Body of pancreas (tissue), 4 donors: ENCODE results near the gene SAMD8. TPM values are rescaled to one million over a fixed set of nuclear protein-coding genes. Genes with fewer than 3 reads are reported as not detected.
A peak's percentile ranks its signal among the peaks of the same experiment; 100 is the strongest.
"Not testable (repeated sequence)": the region's sequence is repeated elsewhere in the genome, so short reads cannot be mapped to it uniquely, and the experiment has no call there.

Experiments used
- ATAC-seq: fragments of 150-250 bp; one replicate; pipeline ENCODE4 v1.9.1; 2016
- DNase-seq, 4 donors: peaks; one replicate each; pipeline ENCODE4 v3.0.0-alpha.2; 2019
- H3K27ac ChIP-seq, 4 donors: fragments of 200-600 bp; sonication (generic); 1 replicate in 3 of 4; 2 replicates in 1 of 4; pipeline versions ENCODE4 v1.5.1 to v1.6.1; 2016 to 2019; ENCODE audit warnings: mild to moderate bottlenecking in 1 of 4, mixed read lengths in 1 of 4, moderate library complexity in 1 of 4
- H3K27me3 ChIP-seq, 2 donors: fragments of 200-600 bp; sonication (generic); one replicate each; pipeline ENCODE4 v1.6.0; 2016; ENCODE audit warnings: mild to moderate bottlenecking in 1 of 2
- H3K36me3 ChIP-seq, 2 donors: fragments of 200-600 bp; sonication (generic); replicated peaks in 1 of 2; 2 replicates each; pipeline ENCODE4 v1.5.1; 2016; ENCODE audit warnings: low read depth in 2 of 2; ENCODE audit not compliant: insufficient read depth in 1 of 2
- H3K4me1 ChIP-seq: fragments of 200-600 bp; sonication (generic); one replicate; pipeline ENCODE4 v1.6.0; 2016
- H3K4me3 ChIP-seq, 2 donors: fragments of 200-600 bp; sonication (generic); 1 replicate in 1 of 2; 2 replicates in 1 of 2; pipeline ENCODE4 v1.5.1; 2016 to 2019
- H3K9me3 ChIP-seq, 3 donors: fragments of 200-600 bp; sonication (generic); 1 replicate in 2 of 3; 2 replicates in 1 of 3; pipeline ENCODE4 v1.5.1; 2016
- POLR2A ChIP-seq, 3 donors: fragments of 450-650 bp; IDR thresholded peaks; one replicate each; pipeline ENCODE4 v1.6.1; 2016; ENCODE audit warnings: antibody characterized with exemption in 3 of 3, mild to moderate bottlenecking in 2 of 3
- WGBS, 2 donors: methylation state at CpG; one replicate each; pipeline ENCODE4 v1.1.5; 2017; 5-methylcytosine and 5-hydroxymethylcytosine counted together
- intact Hi-C: fragments of 100-400 bp; cut with DNase I; formaldehyde crosslinking; loops from one replicate; pipeline ENCODE4 v1.15.1; 2023
- total RNA-seq, 2 donors: library from RNA; depleted of rRNA; stranded (reverse); fragments of >200 nt; gene quantifications; one replicate each; pipeline ENCODE4 v1.1.0, GENCODE V29; 2016
- TF ChIP-seq, protein P1 (sequence below), 7 experiments: fragments of 450-650 bp in 4 of 7; fragments of 200-600 bp in 3 of 7; sonication (generic) in 3 of 7; IDR thresholded peaks; one replicate each; pipeline ENCODE4 v1.5.1; 2016 to 2019; ENCODE audit warnings: antibody characterized with exemption in 7 of 7

SAMD8 gene
- total RNA-seq, 2 donors from 2014 or later = 16.1 to 18.5 TPM

DNA sequence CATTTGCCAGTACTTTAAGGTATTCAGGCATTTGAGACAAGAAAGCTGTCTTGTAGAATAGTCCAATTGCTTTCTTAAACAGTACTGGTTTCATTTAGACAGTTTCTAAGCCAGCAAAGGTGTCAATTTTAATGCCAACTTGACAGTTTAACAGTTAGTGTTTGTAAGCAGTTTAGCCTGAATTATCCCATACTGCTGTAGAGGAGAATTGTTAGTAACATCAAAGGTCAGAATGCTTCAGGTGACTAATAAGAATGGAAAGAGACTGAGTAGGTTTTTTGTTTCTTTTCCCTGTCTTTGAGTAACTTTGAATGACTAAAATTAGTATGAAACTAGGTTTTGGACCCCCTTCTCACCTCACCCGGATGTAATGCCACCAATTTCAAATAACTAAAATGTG is 69.6 kb downstream of the SAMD8 start:
- no peak for DNase-seq
- WGBS, 2 donors = 96% methylated on average over 1 of the region's 1 CpG
- H3K4me1 ChIP-seq = no peaks in the 10 kb centered on the region

DNA sequence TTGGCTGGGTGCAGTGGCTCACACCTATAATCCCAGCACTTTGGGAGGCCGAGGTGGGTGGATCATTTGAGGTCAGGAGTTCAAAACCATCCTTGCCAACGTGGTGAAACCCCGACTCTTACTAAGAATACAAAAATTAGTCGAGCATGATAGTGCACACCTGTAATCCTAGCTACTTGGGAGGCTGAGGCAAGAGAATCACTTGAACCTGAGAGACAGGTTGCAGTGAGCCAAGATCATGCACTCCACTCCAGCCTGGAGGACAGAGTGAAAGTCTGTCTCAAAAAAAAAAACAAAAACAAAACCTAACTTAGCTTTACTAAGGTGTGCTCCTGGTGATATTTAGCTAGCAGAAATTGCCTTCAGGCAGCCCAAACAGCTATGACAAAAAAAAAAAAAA is 74.9 kb downstream of the SAMD8 start:
- Histone ChIP-seq H3K27ac (no peak overlapping the region), H3K27me3 (no peaks in the 10 kb centered on the region), H3K4me3 (no peak overlapping the region), H3K9me3 (no peaks in the 10 kb centered on the region), H3K4me1 (peaks cover 12% of the 10 kb centered on the region), H3K36me3 (no peaks in the 10 kb centered on the region)
- DNase-seq (no peak), ATAC-seq (no peak)
- 55 to 60% methylated on average over 4 of the region's 4 CpGs for WGBS, 2 donors
- intact Hi-C loops = no loop called here
- TF ChIP-seq, protein P1, sequence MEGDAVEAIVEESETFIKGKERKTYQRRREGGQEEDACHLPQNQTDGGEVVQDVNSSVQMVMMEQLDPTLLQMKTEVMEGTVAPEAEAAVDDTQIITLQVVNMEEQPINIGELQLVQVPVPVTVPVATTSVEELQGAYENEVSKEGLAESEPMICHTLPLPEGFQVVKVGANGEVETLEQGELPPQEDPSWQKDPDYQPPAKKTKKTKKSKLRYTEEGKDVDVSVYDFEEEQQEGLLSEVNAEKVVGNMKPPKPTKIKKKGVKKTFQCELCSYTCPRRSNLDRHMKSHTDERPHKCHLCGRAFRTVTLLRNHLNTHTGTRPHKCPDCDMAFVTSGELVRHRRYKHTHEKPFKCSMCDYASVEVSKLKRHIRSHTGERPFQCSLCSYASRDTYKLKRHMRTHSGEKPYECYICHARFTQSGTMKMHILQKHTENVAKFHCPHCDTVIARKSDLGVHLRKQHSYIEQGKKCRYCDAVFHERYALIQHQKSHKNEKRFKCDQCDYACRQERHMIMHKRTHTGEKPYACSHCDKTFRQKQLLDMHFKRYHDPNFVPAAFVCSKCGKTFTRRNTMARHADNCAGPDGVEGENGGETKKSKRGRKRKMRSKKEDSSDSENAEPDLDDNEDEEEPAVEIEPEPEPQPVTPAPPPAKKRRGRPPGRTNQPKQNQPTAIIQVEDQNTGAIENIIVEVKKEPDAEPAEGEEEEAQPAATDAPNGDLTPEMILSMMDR (IDR thresholded peaks at IDR 0.05) = no peak
- no peak for TF ChIP-seq POLR2A (IDR thresholded peaks at IDR 0.05)

More for the DNA sequence above, 69.6 kb downstream of the SAMD8 start:
- no peak overlapping the region for H3K4me3 ChIP-seq
- H3K27me3 ChIP-seq = no peaks in the 10 kb centered on the region
- TF ChIP-seq POLR2A (IDR thresholded peaks at IDR 0.05) = no peak
- TF ChIP-seq, protein P1 (IDR thresholded peaks at IDR 0.05) = no peak
- no peaks in the 10 kb centered on the region for H3K9me3 ChIP-seq
- H3K36me3 ChIP-seq = peaks cover 0 to 2% of the 10 kb centered on the region in 2 donors
- H3K27ac ChIP-seq = no peak overlapping the region
- intact Hi-C loops = no loop called here
- ATAC-seq = no peak

DNA sequence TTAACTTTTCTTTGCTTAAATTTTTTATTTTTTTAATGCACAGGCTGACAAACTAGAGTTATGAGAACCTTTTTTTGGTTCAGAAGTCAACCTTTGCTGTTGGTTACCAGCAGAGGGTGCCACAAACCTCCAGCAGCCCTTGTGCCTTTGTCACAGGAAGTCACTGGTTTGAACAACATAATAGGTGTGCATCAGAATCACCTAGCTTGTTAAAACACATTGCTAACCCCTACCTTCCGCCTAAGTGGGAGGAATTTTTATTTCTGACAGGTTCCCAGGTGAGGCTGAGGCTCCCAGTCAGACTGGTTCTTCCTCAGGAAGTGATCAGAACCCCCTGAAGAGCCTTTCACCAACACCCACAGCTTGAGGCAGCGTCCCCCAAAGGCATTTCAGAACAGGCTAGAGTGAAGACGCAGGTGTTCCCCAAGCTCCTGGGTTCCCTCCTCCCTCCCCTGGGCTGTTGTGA is 76.5 kb downstream of the SAMD8 start:
- no peak overlapping the region for H3K4me3 ChIP-seq
- H3K36me3 ChIP-seq = no peaks in the 10 kb centered on the region
- TF ChIP-seq POLR2A (IDR thresholded peaks at IDR 0.05) = no peak
- TF ChIP-seq, protein P1 (IDR thresholded peaks at IDR 0.05) = peak; percentile 50 to 84 (median 81)
- ATAC-seq (peak; percentile 63), DNase-seq (peak; percentile 71 to 80 (median 74))
- intact Hi-C loops = no loop called here
- H3K4me1 ChIP-seq = peaks cover 26% of the 10 kb centered on the region
- peak overlapping the region in 3 of 4 donors; percentile 32 to 76 (median 65) for H3K27ac ChIP-seq
- 45 to 61% methylated on average over 3 of the region's 3 CpGs for WGBS, 2 donors
- H3K9me3 ChIP-seq = no peaks in the 10 kb centered on the region
- H3K27me3 ChIP-seq = no peaks in the 10 kb centered on the region

DNA sequence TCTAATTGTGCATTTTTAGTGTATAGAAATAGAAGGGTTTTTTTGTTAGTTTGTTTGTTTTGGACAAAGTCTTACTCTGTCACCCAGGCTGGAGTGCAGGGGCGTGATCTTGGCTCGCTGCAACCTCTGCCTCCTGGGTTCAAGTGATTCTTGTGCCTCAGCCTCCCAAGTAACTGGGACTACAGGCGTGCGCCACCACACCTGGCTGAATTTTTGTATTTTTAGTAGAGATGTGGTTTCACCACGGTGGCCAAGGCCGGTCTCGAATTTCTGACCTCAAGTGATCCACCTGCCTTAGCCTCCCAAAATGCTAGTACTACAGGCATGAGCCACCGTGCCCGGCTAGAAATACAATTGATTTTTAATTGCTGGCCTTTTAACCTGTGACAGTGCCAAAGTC is 77.1 kb downstream of the SAMD8 start:
- ATAC-seq, H3K4me3 ChIP-seq, H3K27me3 ChIP-seq, H3K36me3 ChIP-seq, DNase-seq, H3K9me3 ChIP-seq, intact Hi-C loops: not testable (repeated sequence)
- WGBS, 2 donors = 84 to 85% methylated on average over 9 of the region's 9 CpGs
- Histone ChIP-seq H3K4me1 (peaks cover 26% of the 10 kb centered on the region), H3K27ac (peak overlapping the region in 3 of 4 donors; percentile 32 to 76 (median 65))

DNA sequence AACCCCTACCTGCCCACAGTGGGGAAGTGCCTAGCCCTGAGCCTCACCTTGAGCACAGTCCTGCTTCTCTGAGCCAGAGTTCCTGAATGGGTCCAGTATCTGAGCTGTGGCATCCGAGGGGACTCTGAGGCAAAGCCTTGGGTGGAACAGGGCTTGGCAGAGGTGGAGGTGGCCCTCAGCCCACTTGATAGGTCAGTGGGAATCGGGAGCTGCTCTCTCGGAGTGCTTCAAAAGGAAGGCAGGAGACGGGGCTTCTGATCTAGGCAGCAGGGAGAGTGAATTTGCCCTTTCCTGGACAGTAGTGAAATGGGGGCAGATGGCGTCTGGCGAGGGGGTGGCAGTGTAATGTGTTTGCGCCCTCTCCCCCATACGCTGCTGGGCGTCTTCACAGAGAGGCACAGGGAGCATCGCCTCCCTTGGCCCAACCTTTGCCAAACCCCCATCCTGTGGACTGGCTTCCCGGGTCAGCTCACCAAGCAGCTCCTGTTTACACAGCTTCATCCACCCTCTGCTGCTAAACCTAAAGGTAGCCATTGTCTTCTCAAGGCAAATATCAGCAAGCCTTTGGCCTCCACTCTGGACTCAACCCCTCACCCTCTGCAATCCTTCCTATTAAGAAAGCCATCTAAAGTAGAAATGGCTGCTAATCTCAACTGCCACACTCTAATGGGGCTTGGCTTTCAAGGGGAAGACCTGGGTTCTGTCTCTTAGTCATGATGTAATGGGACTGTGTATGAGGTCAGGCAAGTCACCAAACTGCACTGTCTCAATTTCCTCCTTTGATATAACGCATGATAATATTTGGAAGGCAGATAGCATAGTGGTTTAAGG is 78.0 kb downstream of the SAMD8 start:
- intact Hi-C loops = no loop called here
- ATAC-seq (no peak), DNase-seq (no peak)
- no peak for TF ChIP-seq POLR2A (IDR thresholded peaks at IDR 0.05)
- TF ChIP-seq, protein P1 (IDR thresholded peaks at IDR 0.05) = no peak
- Histone ChIP-seq H3K27me3 (no peaks in the 10 kb centered on the region), H3K4me3 (no peak overlapping the region), H3K36me3 (no peaks in the 10 kb centered on the region), H3K27ac (no peak overlapping the region), H3K4me1 (peaks cover 26% of the 10 kb centered on the region), H3K9me3 (no peaks in the 10 kb centered on the region)
- WGBS, 2 donors = 93 to 95% methylated on average over 12 of the region's 12 CpGs
